GM23338 (cell line): ENCODE measurements around the gene CNRIP1.

Experiments used
- CREB1 ChIP-seq: fragments of 250-450 bp; sonication (Bioruptor Pico); IDR thresholded peaks from 2 replicates; pipeline ENCODE4 v1.5.0; 2020; ENCODE audit warnings: low read depth, mild to moderate bottlenecking, moderate library complexity
- EZH2 ChIP-seq: fragments of 200-600 bp; sonication (generic); IDR thresholded peaks from one replicate; pipeline ENCODE4 v1.8.0; 2017; ENCODE audit warnings: antibody characterized with exemption, mild to moderate bottlenecking, low read depth; ENCODE audit not compliant: unreplicated experiment
- NANOG ChIP-seq: IDR thresholded peaks from 2 replicates; pipeline ENCODE4 v1.6.1; 2016; ENCODE audit warnings: antibody characterized with exemption, borderline replicate concordance
- POLR2AphosphoS5 ChIP-seq: IDR thresholded peaks from 2 replicates; pipeline ENCODE4 v1.6.1; 2016; ENCODE audit warnings: antibody characterized with exemption, low read depth
- STAT1 ChIP-seq: IDR thresholded peaks from one replicate; pipeline ENCODE4 v1.6.1; 2016; ENCODE audit warnings: antibody characterized with exemption; ENCODE audit not compliant: unreplicated experiment
- ZNF331 ChIP-seq: fragments of 250-450 bp; sonication (Bioruptor Pico); IDR thresholded peaks from 2 replicates; pipeline ENCODE4 v1.5.0; 2020; ENCODE audit warnings: low read depth, mild to moderate bottlenecking, moderate library complexity
- TF ChIP-seq, protein P1 (sequence below), 2 experiments: fragments of 200-600 bp in 1 of 2; sonication (generic) in 1 of 2; conservative IDR thresholded peaks; 2 replicates each; pipeline versions ENCODE4 v1.5.1 to v1.6.1; 2016 to 2017; ENCODE audit warnings: antibody characterized with exemption in 2 of 2, low read depth in 2 of 2, mild to moderate bottlenecking in 2 of 2, moderate library complexity in 1 of 2
- TF ChIP-seq, protein P2 (sequence below): IDR thresholded peaks from one replicate; pipeline ENCODE4 v1.6.1; 2018; ENCODE audit warnings: antibody characterized with exemption; ENCODE audit not compliant: unreplicated experiment

DNA sequence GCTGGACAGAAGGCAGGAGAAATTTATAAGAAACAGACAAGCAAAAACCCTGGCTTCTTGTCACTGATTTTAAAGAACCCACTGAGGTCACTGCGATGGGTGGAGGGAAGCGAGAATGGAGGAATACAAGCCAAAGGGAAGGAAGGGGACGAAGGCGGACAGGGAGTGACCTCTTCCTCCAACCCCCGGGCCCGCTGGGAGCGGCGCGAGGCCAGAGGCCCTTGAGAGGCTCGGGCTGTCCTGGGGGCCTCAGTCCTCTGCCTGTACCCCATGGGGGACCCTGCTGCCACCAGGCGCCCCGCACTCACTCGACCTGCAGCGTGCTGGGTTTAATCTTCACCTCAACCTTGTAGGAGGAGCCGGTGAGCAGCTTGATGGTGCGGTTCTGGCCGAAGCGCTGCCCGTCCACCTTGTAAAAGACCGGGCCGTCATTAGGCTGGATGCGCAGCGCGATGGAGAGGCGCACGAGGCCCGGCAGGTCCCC is 793 bp downstream of the CNRIP1 start:
- no peak for TF ChIP-seq CREB1
- no peak for TF ChIP-seq POLR2AphosphoS5
- TF ChIP-seq, protein P1, sequence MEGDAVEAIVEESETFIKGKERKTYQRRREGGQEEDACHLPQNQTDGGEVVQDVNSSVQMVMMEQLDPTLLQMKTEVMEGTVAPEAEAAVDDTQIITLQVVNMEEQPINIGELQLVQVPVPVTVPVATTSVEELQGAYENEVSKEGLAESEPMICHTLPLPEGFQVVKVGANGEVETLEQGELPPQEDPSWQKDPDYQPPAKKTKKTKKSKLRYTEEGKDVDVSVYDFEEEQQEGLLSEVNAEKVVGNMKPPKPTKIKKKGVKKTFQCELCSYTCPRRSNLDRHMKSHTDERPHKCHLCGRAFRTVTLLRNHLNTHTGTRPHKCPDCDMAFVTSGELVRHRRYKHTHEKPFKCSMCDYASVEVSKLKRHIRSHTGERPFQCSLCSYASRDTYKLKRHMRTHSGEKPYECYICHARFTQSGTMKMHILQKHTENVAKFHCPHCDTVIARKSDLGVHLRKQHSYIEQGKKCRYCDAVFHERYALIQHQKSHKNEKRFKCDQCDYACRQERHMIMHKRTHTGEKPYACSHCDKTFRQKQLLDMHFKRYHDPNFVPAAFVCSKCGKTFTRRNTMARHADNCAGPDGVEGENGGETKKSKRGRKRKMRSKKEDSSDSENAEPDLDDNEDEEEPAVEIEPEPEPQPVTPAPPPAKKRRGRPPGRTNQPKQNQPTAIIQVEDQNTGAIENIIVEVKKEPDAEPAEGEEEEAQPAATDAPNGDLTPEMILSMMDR (conservative IDR thresholded peaks at IDR 0.05; ENCODE audit: low read depth in 2 of 2) = no peak
- TF ChIP-seq NANOG = no peak
- TF ChIP-seq ZNF331 (CRISPR knock-in tag) = no peak
- TF ChIP-seq, protein P2, sequence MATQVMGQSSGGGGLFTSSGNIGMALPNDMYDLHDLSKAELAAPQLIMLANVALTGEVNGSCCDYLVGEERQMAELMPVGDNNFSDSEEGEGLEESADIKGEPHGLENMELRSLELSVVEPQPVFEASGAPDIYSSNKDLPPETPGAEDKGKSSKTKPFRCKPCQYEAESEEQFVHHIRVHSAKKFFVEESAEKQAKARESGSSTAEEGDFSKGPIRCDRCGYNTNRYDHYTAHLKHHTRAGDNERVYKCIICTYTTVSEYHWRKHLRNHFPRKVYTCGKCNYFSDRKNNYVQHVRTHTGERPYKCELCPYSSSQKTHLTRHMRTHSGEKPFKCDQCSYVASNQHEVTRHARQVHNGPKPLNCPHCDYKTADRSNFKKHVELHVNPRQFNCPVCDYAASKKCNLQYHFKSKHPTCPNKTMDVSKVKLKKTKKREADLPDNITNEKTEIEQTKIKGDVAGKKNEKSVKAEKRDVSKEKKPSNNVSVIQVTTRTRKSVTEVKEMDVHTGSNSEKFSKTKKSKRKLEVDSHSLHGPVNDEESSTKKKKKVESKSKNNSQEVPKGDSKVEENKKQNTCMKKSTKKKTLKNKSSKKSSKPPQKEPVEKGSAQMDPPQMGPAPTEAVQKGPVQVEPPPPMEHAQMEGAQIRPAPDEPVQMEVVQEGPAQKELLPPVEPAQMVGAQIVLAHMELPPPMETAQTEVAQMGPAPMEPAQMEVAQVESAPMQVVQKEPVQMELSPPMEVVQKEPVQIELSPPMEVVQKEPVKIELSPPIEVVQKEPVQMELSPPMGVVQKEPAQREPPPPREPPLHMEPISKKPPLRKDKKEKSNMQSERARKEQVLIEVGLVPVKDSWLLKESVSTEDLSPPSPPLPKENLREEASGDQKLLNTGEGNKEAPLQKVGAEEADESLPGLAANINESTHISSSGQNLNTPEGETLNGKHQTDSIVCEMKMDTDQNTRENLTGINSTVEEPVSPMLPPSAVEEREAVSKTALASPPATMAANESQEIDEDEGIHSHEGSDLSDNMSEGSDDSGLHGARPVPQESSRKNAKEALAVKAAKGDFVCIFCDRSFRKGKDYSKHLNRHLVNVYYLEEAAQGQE = no peak
- TF ChIP-seq STAT1 = no peak
- TF ChIP-seq EZH2 = no peak
